Osteoblast (primary cell): ENCODE data around the gene REEP6. TPM values are rescaled to one million over a fixed set of nuclear protein-coding genes. Genes with fewer than 3 reads are reported as not detected.
A peak's percentile ranks its signal among the peaks of the same experiment; 100 is the strongest.

ENCODE experiments used
- DNase-seq: peaks from one replicate; pipeline ENCODE4 v3.0.0; 2011; ENCODE audit warnings: low spot score, mixed read lengths; ENCODE audit not compliant: insufficient read length; ENCODE audit errors: missing footprints
- H2AFZ ChIP-seq: 2 replicates; pipeline ENCODE4 v1.6.0; 2011; ENCODE audit warnings: mild to moderate bottlenecking, low read length
- H3K27ac ChIP-seq: 2 replicates; pipeline ENCODE4 v1.5.1; 2011; ENCODE audit warnings: mild to moderate bottlenecking, low read depth, low read length, moderate library complexity
- H3K27me3 ChIP-seq: 2 replicates; pipeline ENCODE4 v1.6.0; 2012; ENCODE audit warnings: mild to moderate bottlenecking, control low read depth, inconsistent platforms, low read length, moderate library complexity; ENCODE audit not compliant: insufficient read depth
- H3K36me3 ChIP-seq: 2 replicates; pipeline ENCODE4 v1.5.1; 2011; ENCODE audit warnings: mild to moderate bottlenecking, low read length, control low read depth, moderate library complexity; ENCODE audit not compliant: insufficient read depth
- H3K4me1 ChIP-seq: 2 replicates; pipeline ENCODE4 v1.5.1; 2011; ENCODE audit warnings: mild to moderate bottlenecking, low read length, control low read depth, moderate library complexity; ENCODE audit not compliant: insufficient read depth
- H3K4me2 ChIP-seq: 2 replicates; pipeline ENCODE4 v1.6.0; 2011; ENCODE audit warnings: mild to moderate bottlenecking, low read length; ENCODE audit not compliant: insufficient read depth
- H3K4me3 ChIP-seq: fragments of 200-600 bp; sonication (generic); 3 replicates; pipeline ENCODE4 v1.5.1; 2012; ENCODE audit warnings: mild to moderate bottlenecking, low read length, inconsistent platforms; ENCODE audit not compliant: insufficient read depth
- H3K79me2 ChIP-seq: 2 replicates; pipeline ENCODE4 v1.6.0; 2012; ENCODE audit warnings: mild to moderate bottlenecking, low read length, control low read depth, inconsistent platforms; ENCODE audit not compliant: insufficient read depth
- H3K9me3 ChIP-seq: 2 replicates; pipeline ENCODE4 v1.5.1; 2011; ENCODE audit warnings: low read depth, low read length, control low read depth
- H4K20me1 ChIP-seq: 2 replicates; pipeline ENCODE4 v1.6.0; 2012; ENCODE audit warnings: mild to moderate bottlenecking, low read length, control low read depth; ENCODE audit not compliant: insufficient read depth
- total RNA-seq: library from RNA; depleted of rRNA; stranded (reverse); fragments of >200 nt; gene quantifications from 2 replicates; pipeline ENCODE4 v1.2.3, GENCODE V29; 2012
- TF ChIP-seq, protein P1 (sequence below): IDR thresholded peaks from 2 replicates; pipeline ENCODE4 v1.5.1; 2011; ENCODE audit warnings: mild to moderate bottlenecking, low read depth, low read length, moderate library complexity; ENCODE audit errors: extremely low read depth

REEP6 gene
- total RNA-seq, 1 donor = 1.8 TPM

DNA sequence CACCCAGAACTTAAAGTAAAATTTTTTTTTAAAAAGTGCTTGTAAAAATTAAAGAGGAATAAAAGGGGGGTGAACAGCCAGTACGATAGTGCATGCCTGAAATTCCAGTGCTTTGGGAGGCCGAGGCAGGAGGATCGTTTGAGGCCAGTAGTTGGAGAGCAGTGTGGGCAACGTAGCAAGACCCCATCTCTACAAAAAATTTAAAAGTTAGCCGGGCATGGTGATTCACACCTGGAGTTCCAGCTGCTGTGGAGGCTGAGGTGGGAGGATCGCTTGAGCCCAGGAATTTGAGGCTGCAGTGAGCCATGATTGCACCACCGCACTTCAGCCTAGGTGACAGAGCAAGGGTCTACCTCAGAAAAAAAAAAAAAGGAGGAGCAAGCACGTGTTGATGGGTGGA is 14.0 kb downstream of the REEP6 start:
- Histone ChIP-seq H3K27me3 (peaks cover 22% of the 10 kb centered on the region), H3K36me3 (no peaks in the 10 kb centered on the region), H3K4me2 (no peak overlapping the region), H4K20me1 (no peaks in the 10 kb centered on the region), H3K27ac (no peak overlapping the region), H3K4me1 (no peaks in the 10 kb centered on the region), H3K79me2 (no peaks in the 10 kb centered on the region), H2AFZ (no peak overlapping the region), H3K4me3 (no peak overlapping the region), H3K9me3 (peaks cover 6% of the 10 kb centered on the region)
- no peak for DNase-seq
- TF ChIP-seq, protein P1, sequence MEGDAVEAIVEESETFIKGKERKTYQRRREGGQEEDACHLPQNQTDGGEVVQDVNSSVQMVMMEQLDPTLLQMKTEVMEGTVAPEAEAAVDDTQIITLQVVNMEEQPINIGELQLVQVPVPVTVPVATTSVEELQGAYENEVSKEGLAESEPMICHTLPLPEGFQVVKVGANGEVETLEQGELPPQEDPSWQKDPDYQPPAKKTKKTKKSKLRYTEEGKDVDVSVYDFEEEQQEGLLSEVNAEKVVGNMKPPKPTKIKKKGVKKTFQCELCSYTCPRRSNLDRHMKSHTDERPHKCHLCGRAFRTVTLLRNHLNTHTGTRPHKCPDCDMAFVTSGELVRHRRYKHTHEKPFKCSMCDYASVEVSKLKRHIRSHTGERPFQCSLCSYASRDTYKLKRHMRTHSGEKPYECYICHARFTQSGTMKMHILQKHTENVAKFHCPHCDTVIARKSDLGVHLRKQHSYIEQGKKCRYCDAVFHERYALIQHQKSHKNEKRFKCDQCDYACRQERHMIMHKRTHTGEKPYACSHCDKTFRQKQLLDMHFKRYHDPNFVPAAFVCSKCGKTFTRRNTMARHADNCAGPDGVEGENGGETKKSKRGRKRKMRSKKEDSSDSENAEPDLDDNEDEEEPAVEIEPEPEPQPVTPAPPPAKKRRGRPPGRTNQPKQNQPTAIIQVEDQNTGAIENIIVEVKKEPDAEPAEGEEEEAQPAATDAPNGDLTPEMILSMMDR = no peak

DNA sequence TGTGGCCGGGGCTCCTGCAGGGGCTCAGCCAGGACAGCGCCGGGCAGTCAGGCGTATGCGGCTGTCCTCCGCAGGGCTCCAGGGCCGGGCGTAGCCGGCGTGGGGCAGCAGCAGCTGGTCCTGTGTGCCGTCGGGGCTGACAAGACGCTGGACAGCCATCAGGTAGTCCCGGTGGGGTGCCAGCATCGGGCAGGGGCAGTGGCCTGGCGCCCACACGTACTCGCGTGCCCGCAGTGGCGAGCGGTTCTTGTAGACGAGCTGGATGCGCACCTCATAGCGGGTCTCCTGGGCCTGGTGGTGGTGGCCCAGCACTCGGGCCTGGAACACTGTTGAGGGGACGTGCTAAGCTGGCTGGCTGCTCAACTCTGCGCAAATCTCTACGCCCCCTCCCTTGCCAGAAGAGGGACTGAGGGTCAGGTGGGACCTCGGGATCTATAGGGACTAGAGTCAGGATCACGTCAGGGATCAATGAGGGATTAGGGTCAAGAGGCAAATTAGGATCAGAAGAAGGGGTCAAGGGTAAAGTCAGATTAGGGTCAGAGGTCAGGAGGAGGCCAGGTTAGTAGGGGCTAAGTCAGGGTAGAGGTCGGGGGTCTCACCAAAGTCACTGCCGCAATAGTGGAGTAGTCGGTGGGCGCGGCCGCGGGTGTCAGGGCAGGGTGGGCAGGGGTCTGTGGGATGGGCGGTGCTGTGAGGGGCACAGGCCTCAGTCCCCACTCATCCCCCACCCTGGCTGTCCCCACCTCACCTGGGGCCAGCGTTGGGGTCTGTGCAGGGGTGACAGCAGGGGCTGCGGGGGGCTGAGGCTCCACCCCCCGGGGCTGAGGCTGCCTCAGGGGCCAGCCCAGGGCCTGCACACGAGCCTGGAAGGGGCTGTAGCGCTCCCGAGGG is 15.3 kb downstream of the REEP6 start:
- TF ChIP-seq, protein P1 = no peak
- no peak overlapping the region for H3K4me3 ChIP-seq

DNA sequence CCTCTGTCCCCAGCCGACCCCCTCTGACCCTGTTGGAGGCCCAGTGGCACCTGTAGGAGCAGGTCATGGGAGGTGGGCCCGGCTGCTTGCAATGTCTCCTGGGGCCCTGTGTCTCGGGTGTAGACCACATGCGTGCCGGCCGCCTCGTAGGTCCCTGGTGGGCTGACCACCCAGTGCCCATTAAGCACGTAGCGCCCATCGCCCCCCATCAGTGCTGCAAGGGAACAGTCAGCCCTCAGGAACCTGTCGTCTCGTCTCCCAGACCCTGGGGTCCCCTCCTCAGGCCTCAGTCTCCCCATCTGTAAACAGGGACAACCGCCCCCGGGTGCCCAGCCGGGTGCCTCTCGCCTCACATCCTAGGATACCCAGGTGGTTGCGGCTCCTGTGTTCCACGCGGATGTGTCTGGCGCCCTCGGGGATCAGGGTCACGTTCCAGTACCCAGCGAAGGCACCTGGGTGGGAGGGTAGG is 16.2 kb downstream of the REEP6 start:
- H4K20me1 ChIP-seq = no peaks in the 10 kb centered on the region
- peak overlapping the region; percentile 57 for H2AFZ ChIP-seq
- no peaks in the 10 kb centered on the region for H3K79me2 ChIP-seq
- no peak overlapping the region for H3K27ac ChIP-seq
- H3K4me3 ChIP-seq = no peak overlapping the region
- peaks cover 39% of the 10 kb centered on the region for H3K27me3 ChIP-seq
- H3K9me3 ChIP-seq = peaks cover 6% of the 10 kb centered on the region
- TF ChIP-seq, protein P1 = no peak
- peak overlapping the region; percentile 72 for H3K4me2 ChIP-seq
- peak; percentile 73 for DNase-seq
- H3K4me1 ChIP-seq = no peaks in the 10 kb centered on the region
- no peaks in the 10 kb centered on the region for H3K36me3 ChIP-seq

More for the DNA sequence above, 15.3 kb downstream of the REEP6 start:
- DNase-seq = no peak
- H3K9me3 ChIP-seq = peaks cover 6% of the 10 kb centered on the region
- H3K27ac ChIP-seq = no peak overlapping the region
- H3K27me3 ChIP-seq = peaks cover 30% of the 10 kb centered on the region
- H3K4me2 ChIP-seq = no peak overlapping the region
- H3K79me2 ChIP-seq = no peaks in the 10 kb centered on the region
- H2AFZ ChIP-seq = no peak overlapping the region
- no peaks in the 10 kb centered on the region for H3K4me1 ChIP-seq
- no peaks in the 10 kb centered on the region for H3K36me3 ChIP-seq
- H4K20me1 ChIP-seq = no peaks in the 10 kb centered on the region

DNA sequence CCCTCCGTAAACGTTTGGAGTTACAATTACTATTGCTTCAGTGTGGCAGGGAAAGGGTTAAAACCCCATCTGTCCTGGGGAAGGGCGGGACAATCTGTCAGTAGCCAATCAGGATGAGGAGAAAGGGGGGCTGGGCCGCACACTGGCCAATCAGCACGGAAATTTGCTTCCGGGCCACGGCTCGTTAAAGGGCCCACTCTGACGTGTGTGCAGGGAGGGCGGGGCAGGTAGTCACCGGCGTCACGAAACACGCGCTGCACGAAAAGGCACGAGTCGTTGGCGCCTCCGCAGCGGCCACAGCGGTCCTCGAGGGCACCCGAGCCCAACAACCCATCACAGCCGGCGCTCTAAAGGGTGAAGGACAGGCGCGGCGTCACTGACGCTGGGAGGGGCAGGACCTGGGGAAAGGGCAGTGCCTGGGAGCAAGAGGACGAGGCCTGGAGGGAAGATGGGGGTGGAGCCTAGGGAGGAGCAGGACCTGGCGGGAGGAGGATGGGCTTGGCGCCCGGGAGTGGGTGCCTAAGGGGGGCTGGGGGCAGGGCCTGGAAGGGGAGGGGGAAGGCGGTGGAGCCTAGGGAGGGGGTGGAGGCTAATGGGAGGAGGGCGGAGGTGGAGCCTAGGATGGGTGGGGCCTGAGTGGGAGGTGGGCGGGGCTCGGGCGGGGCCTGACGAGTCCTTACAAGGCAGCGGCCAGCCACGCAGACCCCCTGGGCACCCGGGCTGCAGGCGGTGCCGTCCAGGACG is 17.0 kb downstream of the REEP6 start:
- TF ChIP-seq, protein P1 = no peak
- H4K20me1 ChIP-seq = no peaks in the 10 kb centered on the region
- no peaks in the 10 kb centered on the region for H3K4me1 ChIP-seq
- H3K36me3 ChIP-seq = no peaks in the 10 kb centered on the region
- peak; percentile 100 for DNase-seq
- peaks cover 6% of the 10 kb centered on the region for H3K9me3 ChIP-seq
- peak overlapping the region; percentile 72 for H3K4me2 ChIP-seq
- peaks cover 40% of the 10 kb centered on the region for H3K27me3 ChIP-seq
- H2AFZ ChIP-seq = peak overlapping the region; percentile 94
- peak overlapping the region; percentile 71 for H3K4me3 ChIP-seq
- H3K27ac ChIP-seq = no peak overlapping the region
- no peaks in the 10 kb centered on the region for H3K79me2 ChIP-seq
